GM19468 (cell line): Measurements from ENCODE around the gene KCNMA1.
"Not testable (repeated sequence)": the region's sequence is repeated elsewhere in the genome, so short reads cannot be mapped to it uniquely, and the experiment has no call there.

Source experiments
- ATAC-seq: cut with Tn5 transposase; IDR thresholded peaks from one replicate; pipeline ENCODE4 v1.9.1; 2021; ENCODE audit warnings: mild to moderate bottlenecking, moderate library complexity, moderate number of reproducible peaks; ENCODE audit not compliant: unreplicated experiment; ENCODE audit errors: extremely low read depth

KCNMA1 gene

DNA sequence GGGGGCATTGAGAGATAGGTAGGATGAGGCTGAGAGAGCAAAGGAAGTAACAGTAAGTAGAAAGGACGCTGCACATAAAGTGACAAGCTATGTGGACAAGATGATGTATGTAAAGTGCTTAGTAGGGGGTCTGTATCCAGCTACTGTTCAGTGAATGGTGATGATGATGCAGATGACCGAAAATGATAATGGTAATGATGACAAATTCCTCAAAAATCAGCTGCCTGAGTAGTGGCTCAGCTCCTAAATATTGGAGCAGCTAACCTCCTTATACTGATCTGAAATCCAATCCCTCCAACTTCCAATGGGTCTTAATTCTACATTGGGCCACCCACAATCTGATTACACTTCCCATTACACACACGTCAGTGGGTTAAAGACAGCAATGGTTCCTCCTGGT, 27.1 kb upstream of the KCNMA1 start:
- ATAC-seq = no peak

GRCh38 chr10:77664008-77664407, 26.4 kb upstream of the KCNMA1 start:
- ATAC-seq = no peak

DNA sequence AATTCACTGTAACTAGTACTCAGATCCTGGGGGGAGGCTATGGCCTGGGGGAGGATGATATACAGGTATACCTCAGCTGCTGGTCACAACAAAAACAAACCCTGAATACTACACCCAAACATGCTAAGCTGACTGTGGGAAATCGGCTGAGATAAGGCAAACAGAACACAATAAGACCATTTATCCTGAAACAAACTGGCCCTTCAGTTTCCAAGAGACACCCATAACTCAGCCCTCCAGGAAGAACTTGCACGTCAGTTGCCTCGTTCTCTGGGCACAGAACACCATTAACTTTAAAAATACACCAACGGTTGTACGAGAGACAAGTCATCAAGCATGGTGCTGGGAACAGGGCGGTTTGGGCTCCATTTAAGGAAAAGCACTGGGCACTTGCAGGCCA, 24.1 kb upstream of the KCNMA1 start:
- no peak for ATAC-seq

- no peak for ATAC-seq
These were observed 23.5 kb upstream of the KCNMA1 start for GRCh38 chr10:77661100-77661499.

- not testable (repeated sequence) for ATAC-seq
These were observed 21.6 kb upstream of the KCNMA1 start for GRCh38 chr10:77659046-77659670.

DNA sequence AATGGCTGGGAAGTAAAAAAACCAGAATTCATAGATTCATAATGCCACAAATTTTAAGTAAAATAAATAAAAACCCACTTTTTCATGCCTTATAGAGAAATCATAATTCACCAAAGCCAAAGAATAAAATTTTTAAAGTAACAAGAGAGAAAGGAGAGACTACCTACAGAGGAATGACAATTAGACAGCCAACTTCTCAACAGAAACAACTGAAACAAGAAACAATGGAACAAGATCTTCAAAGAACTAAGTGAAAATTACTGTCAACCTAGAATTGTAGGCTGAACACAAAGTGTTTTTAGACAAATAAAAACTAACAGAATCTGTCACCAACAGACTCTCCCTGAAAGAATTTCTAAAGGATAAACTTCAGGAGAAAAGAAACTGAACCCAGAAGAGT, 15.6 kb upstream of the KCNMA1 start:
- ATAC-seq = no peak

DNA sequence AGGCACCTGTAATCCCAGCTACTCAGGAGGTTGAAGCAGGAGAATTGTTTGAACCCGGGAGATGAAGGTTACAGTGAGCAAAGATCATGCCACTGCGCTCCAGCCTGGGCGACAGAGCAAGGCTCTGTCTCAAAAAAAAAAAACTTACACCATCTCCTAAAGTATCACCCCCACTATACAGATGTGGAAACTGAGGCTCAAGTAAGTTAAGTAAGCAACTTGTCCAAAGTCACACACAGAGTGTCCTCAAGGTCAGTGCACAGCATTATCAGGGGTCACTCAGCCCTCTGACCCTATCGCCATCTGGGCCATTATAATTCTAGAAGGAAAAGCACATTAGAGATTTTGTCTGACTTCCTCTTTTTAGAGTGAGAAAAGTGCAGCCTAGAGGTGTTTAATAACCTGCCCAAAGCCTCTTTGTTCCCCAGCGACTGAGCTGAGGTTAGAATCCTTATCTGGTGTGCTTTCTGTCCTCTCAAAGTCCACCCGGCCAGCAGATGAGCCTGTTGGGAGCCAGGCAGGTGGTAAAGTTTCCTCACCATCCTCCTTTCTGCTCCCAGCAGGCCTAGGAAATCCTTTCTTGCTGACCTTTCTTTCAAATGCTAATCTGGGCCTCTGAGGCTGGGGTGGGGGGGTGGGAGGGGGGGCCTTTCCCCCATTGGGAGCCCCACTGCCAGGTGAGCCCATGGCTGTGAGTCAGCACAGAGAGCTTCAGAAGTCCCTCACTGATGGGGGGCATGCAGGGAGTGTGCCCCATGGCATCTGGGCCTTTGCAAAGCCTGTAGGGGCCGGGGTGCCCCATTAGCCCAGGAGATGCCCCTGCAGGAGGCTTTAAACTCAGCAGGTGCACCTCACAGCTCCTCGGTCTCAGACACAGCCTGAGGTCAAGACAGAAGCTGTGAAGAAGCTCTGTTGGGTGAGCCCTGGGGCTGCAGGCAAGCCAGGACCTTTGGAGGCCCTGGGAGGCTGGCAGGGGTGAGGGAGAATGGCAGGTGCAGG, 12.0 kb upstream of the KCNMA1 start:
- no peak for ATAC-seq

DNA sequence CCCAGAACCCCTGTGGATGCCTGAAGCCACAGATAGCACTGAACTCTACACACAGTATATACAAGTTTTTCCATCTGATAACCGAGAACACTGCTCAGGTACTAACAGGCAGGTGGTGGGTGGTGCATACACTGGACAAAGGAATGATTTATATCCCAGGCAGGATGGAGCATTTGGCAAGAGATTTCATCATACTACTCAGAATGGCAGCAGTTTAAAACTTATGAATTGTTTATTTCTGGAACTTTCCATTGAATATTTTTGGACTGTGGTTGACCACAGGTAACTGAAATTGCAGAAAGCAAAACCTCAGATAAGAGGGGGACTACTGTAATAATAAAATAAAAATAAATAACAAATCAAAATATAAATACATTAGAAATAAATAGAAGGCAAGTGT, 10.9 kb upstream of the KCNMA1 start:
- ATAC-seq = no peak

GRCh38 chr10:77647543-77648293, 10.1 kb upstream of the KCNMA1 start:
- ATAC-seq = no peak

DNA sequence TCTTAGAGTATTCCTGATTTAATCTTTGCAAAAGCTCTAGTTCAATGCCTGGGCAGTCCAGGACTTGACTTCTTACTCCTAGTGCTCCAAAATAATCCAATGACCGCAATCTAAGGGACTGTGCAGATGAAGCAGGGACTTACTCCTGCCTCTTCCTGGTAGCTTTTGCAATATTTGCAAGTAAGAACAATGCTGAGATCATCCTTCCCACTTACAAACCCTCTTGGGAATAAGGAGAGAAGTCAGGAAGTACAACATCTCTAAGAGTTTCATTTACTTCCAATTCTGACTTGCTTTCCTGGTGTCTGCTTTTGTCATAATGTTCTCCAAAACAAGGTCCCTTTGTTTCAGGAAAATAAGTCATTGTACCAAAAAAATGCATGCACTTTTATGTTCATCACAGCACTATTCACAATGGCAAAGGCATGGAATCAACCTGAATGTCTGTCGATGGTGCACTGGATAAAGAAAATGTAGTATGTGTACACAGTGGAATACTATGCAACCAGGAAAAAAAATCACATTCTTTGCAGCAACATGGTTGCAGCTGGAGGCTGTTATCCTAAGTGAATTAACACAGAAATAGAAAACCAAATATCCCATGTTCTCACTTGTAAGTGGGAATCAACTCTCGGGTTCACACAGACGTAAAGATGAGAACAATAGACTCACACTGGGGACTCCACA, 7.1 kb upstream of the KCNMA1 start:
- ATAC-seq = no peak

- ATAC-seq = no peak
These were observed 6.3 kb upstream of the KCNMA1 start for GRCh38 chr10:77643795-77644468.

DNA sequence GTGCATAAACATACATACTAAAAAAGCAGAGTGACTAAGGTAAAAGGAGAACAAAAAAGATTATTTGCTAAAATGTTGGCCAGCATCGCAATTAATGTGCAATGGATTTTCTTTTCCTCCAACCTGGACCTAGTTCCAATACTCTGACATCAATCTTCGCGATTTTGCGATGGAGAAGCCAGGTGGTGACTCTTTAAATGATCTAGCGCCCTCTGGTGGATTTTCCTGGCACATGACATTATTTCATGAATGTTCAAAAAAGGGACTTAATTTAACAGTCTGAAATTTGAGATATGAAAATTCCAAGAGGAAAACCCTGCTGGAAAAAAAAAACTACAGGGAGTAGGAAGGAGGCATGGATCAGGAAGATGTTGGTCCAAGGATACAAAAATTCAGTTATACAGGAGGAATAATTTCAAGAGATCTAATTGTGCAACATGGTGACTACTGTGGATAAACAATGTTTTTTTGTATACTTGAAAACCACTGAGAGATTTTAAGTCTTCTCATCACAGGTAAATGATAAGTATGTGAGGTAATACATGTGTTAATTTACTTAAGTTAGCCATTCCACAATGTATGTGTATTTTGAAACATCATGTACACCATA, 4.3 kb upstream of the KCNMA1 start:
- no peak for ATAC-seq

DNA sequence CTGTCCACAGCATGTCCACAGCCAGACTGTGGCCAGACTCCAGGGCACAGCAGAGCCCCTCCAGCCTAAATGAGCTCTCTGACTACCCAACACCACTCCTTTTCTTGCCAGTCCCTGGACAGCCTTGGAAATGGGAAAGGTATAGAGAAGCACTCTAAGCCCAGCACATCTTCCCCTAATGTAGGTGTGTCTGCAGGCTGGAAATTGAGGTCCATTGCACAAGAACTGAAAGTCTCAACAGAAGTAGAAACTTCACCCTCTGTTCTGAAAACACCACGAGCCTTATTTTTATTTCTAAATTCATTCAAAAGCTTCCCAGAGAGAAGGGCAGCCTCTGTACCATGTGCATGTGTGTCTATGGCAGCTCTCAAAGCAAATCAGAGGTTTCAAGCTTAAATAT, 3.7 kb upstream of the KCNMA1 start:
- ATAC-seq = no peak

GRCh38 chr10:77640167-77640566, 2.6 kb upstream of the KCNMA1 start:
- no peak for ATAC-seq

GRCh38 chr10:77639756-77640155, 2.1 kb upstream of the KCNMA1 start:
- no peak for ATAC-seq

- ATAC-seq = no peak
These were observed 903 bp upstream of the KCNMA1 start for GRCh38 chr10:77638321-77639101.

DNA sequence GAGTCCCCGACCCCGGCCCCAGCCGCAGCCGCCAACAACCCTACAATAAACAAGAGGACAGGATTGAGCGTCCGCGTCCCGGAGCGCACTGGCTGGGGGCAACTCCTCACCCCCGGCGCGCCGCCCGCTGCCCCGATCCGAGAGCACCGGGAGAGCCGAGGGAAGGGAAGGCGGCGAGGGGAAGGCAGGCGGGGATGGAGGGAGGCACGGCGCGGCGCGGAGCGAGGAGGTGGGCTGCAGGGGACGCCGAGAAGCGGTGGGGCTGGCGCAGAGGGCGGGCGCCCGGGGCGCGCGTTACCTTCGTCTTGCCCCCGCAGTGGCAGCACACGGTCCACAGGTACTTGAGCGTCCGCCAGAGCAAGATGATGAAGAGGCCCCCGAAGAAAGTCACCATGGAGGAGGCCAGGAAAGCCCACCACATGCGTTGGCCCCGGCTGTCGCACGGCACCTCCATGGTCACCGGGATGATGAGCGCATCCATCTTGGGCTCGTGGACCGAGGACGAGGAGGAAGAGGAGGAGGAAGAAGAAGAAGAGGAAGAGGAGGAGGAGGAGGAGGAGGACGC, 559 bp downstream of the KCNMA1 start:
- ATAC-seq = no peak

- ATAC-seq = no peak
These were observed 1.2 kb downstream of the KCNMA1 start for GRCh38 chr10:77636282-77636966.
